SK-N-SH treated with all-trans-retinoic acid at 6 μM for 48 hours (cell line): ENCODE measurements around the gene KLK10.

Experiments used
- ATAC-seq: fragments of 200-7000 bp; cut with Tn5 transposase; 3 replicates; pipeline ENCODE4 v1.9.1; 2020; ENCODE audit warnings: mild to moderate bottlenecking, moderate library complexity
- ARNTL ChIP-seq: fragments of 450-650 bp; formaldehyde crosslinking; IDR thresholded peaks from 2 replicates; pipeline ENCODE4 v1.5.0; 2020; ENCODE audit warnings: low read depth, mild to moderate bottlenecking, moderate library complexity, borderline replicate concordance
- BACH2 ChIP-seq: fragments of 250-450 bp; sonication (Bioruptor Pico); IDR thresholded peaks from 2 replicates; pipeline ENCODE4 v1.9.0; 2021; ENCODE audit warnings: mild to moderate bottlenecking, borderline replicate concordance
- CSDC2 ChIP-seq: fragments of 250-450 bp; sonication (Bioruptor Pico); IDR thresholded peaks from 2 replicates; pipeline ENCODE4 v1.5.0; 2020; ENCODE audit warnings: mild to moderate bottlenecking, moderate library complexity
- ESRRG ChIP-seq: fragments of 250-450 bp; sonication (Bioruptor Pico); IDR thresholded peaks from 2 replicates; pipeline ENCODE4 v1.6.1; 2021; ENCODE audit warnings: mild to moderate bottlenecking
- GLIS3 ChIP-seq: fragments of 250-450 bp; sonication (Bioruptor Pico); IDR thresholded peaks from 2 replicates; pipeline ENCODE4 v1.5.0; 2020; ENCODE audit warnings: mild to moderate bottlenecking, moderate library complexity
- ISL1 ChIP-seq: fragments of 250-450 bp; sonication (Bioruptor Pico); IDR thresholded peaks from 2 replicates; pipeline ENCODE4 v2.1.2; 2022; ENCODE audit warnings: mild to moderate bottlenecking, moderate library complexity
- OSR1 ChIP-seq: fragments of 250-450 bp; sonication (Bioruptor Pico); IDR thresholded peaks from 2 replicates; pipeline ENCODE4 v1.8.0; 2022; ENCODE audit warnings: moderate library complexity, mild to moderate bottlenecking, inconsistent platforms
- PPARA ChIP-seq: fragments of 250-450 bp; sonication (Bioruptor Pico); IDR thresholded peaks from 2 replicates; pipeline ENCODE4 v1.5.0; 2020; ENCODE audit warnings: mild to moderate bottlenecking, borderline replicate concordance
- RARB ChIP-seq: fragments of 250-450 bp; sonication (Bioruptor Pico); IDR thresholded peaks from 2 replicates; pipeline ENCODE4 v1.8.0; 2021; ENCODE audit warnings: mild to moderate bottlenecking, moderate library complexity
- SNAI2 ChIP-seq: fragments of 250-450 bp; sonication (Bioruptor Pico); IDR thresholded peaks from 2 replicates; pipeline ENCODE4 v1.5.0; 2020; ENCODE audit warnings: mild to moderate bottlenecking, moderate library complexity
- TCF4 ChIP-seq: fragments of 250-450 bp; sonication (Bioruptor Pico); IDR thresholded peaks from 2 replicates; pipeline ENCODE4 v1.8.0; 2021; ENCODE audit warnings: mild to moderate bottlenecking, moderate library complexity, borderline replicate concordance
- TOX ChIP-seq: fragments of 250-450 bp; sonication (Bioruptor Pico); IDR thresholded peaks from 2 replicates; pipeline ENCODE4 v1.8.0; 2021; ENCODE audit warnings: mild to moderate bottlenecking, moderate library complexity, borderline replicate concordance
- ZC3H10 ChIP-seq: fragments of 250-450 bp; sonication (Bioruptor Pico); IDR thresholded peaks from 2 replicates; pipeline ENCODE4 v1.5.1; 2021; ENCODE audit warnings: mild to moderate bottlenecking, moderate library complexity
- ZFP3 ChIP-seq: fragments of 250-450 bp; sonication (Bioruptor Pico); IDR thresholded peaks from 2 replicates; pipeline ENCODE4 v1.5.0; 2020; ENCODE audit warnings: mild to moderate bottlenecking, moderate library complexity
- ZFP30 ChIP-seq: fragments of 450-650 bp; formaldehyde crosslinking; IDR thresholded peaks from 2 replicates; pipeline ENCODE4 v1.5.0; 2022; ENCODE audit warnings: mild to moderate bottlenecking, moderate library complexity
- ZNF565 ChIP-seq: fragments of 450-650 bp; formaldehyde crosslinking; conservative IDR thresholded peaks from 2 replicates; pipeline ENCODE4 v1.5.0; 2020; ENCODE audit warnings: low read depth, mild to moderate bottlenecking, moderate library complexity
- ZNF70 ChIP-seq: fragments of 450-650 bp; formaldehyde crosslinking; IDR thresholded peaks from 2 replicates; pipeline ENCODE4 v1.5.0; 2020; ENCODE audit warnings: mild to moderate bottlenecking, moderate library complexity
- ZNF8 ChIP-seq: fragments of 450-650 bp; formaldehyde crosslinking; IDR thresholded peaks from 2 replicates; pipeline ENCODE4 v1.5.0; 2020; ENCODE audit warnings: mild to moderate bottlenecking, moderate library complexity
- TF ChIP-seq, protein P1 (sequence below): fragments of 250-450 bp; sonication (Bioruptor Pico); IDR thresholded peaks from 2 replicates; pipeline ENCODE4 v1.8.0; 2020; ENCODE audit warnings: mild to moderate bottlenecking, moderate library complexity, borderline replicate concordance
- TF ChIP-seq, protein P2 (sequence below): fragments of 250-450 bp; sonication (Bioruptor Pico); IDR thresholded peaks from 2 replicates; pipeline ENCODE4 v1.5.1; 2021; ENCODE audit warnings: mild to moderate bottlenecking, moderate library complexity
- TF ChIP-seq, protein P3 (sequence below): fragments of 250-450 bp; sonication (Bioruptor Pico); IDR thresholded peaks from 2 replicates; pipeline ENCODE4 v1.8.0; 2021; ENCODE audit warnings: low read depth, mild to moderate bottlenecking, moderate library complexity, borderline replicate concordance
- TF ChIP-seq, protein P4 (sequence below): fragments of 250-450 bp; sonication (Bioruptor Pico); IDR thresholded peaks from 2 replicates; pipeline ENCODE4 v1.5.1; 2020; ENCODE audit warnings: low read depth, mild to moderate bottlenecking, moderate library complexity

Gene KLK10

DNA sequence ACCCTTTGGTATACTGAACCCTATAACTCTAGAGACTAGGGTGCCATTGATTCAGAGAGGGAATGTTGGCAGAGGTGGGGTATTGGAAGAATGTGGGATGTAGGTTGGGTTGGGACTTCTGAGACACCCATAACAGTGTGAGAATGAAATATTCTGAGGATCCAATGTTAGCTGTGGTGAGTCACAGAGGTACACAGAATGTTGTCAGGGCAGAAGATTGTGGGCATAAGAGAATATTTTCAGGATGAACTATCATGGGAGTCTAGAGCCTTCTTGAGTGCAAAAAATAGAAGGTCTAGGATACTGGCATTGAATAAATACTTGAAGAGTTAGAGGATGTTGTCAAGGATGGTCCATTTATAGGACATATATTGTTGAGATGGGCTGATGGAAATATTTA lies 36.4 kb upstream of the KLK10 start:
- ATAC-seq: no peak
- TF ChIP-seq ZFP3 (CRISPR knock-in tag) (no peak), ZNF70 (CRISPR knock-in tag) (no peak), ZNF565 (CRISPR knock-in tag) (no peak), SNAI2 (CRISPR knock-in tag) (no peak), CSDC2 (CRISPR knock-in tag) (no peak), RARB (CRISPR knock-in tag) (no peak), ISL1 (CRISPR knock-in tag) (no peak), ARNTL (CRISPR knock-in tag) (no peak), ZC3H10 (CRISPR knock-in tag) (no peak), TOX (CRISPR knock-in tag) (no peak), GLIS3 (CRISPR knock-in tag) (no peak), OSR1 (CRISPR knock-in tag) (no peak), TCF4 (no peak), ESRRG (CRISPR knock-in tag) (no peak), PPARA (CRISPR knock-in tag) (no peak), ZFP30 (CRISPR knock-in tag) (no peak)
- TF ChIP-seq, protein P1, sequence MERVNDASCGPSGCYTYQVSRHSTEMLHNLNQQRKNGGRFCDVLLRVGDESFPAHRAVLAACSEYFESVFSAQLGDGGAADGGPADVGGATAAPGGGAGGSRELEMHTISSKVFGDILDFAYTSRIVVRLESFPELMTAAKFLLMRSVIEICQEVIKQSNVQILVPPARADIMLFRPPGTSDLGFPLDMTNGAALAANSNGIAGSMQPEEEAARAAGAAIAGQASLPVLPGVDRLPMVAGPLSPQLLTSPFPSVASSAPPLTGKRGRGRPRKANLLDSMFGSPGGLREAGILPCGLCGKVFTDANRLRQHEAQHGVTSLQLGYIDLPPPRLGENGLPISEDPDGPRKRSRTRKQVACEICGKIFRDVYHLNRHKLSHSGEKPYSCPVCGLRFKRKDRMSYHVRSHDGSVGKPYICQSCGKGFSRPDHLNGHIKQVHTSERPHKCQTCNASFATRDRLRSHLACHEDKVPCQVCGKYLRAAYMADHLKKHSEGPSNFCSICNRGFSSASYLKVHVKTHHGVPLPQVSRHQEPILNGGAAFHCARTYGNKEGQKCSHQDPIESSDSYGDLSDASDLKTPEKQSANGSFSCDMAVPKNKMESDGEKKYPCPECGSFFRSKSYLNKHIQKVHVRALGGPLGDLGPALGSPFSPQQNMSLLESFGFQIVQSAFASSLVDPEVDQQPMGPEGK (CRISPR knock-in tag): no peak
- TF ChIP-seq, protein P2, sequence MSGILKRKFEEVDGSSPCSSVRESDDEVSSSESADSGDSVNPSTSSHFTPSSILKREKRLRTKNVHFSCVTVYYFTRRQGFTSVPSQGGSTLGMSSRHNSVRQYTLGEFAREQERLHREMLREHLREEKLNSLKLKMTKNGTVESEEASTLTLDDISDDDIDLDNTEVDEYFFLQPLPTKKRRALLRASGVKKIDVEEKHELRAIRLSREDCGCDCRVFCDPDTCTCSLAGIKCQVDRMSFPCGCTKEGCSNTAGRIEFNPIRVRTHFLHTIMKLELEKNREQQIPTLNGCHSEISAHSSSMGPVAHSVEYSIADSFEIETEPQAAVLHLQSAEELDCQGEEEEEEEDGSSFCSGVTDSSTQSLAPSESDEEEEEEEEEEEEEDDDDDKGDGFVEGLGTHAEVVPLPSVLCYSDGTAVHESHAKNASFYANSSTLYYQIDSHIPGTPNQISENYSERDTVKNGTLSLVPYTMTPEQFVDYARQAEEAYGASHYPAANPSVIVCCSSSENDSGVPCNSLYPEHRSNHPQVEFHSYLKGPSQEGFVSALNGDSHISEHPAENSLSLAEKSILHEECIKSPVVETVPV: no peak
- TF ChIP-seq, protein P3, sequence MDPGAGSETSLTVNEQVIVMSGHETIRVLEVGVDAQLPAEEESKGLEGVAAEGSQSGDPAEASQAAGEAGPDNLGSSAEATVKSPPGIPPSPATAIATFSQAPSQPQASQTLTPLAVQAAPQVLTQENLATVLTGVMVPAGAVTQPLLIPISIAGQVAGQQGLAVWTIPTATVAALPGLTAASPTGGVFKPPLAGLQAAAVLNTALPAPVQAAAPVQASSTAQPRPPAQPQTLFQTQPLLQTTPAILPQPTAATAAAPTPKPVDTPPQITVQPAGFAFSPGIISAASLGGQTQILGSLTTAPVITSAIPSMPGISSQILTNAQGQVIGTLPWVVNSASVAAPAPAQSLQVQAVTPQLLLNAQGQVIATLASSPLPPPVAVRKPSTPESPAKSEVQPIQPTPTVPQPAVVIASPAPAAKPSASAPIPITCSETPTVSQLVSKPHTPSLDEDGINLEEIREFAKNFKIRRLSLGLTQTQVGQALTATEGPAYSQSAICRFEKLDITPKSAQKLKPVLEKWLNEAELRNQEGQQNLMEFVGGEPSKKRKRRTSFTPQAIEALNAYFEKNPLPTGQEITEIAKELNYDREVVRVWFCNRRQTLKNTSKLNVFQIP (CRISPR knock-in tag): no peak
- TF ChIP-seq, protein P4, sequence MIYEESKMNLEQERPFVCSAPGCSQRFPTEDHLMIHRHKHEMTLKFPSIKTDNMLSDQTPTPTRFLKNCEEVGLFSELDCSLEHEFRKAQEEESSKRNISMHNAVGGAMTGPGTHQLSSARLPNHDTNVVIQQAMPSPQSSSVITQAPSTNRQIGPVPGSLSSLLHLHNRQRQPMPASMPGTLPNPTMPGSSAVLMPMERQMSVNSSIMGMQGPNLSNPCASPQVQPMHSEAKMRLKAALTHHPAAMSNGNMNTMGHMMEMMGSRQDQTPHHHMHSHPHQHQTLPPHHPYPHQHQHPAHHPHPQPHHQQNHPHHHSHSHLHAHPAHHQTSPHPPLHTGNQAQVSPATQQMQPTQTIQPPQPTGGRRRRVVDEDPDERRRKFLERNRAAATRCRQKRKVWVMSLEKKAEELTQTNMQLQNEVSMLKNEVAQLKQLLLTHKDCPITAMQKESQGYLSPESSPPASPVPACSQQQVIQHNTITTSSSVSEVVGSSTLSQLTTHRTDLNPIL (CRISPR knock-in tag): no peak

DNA sequence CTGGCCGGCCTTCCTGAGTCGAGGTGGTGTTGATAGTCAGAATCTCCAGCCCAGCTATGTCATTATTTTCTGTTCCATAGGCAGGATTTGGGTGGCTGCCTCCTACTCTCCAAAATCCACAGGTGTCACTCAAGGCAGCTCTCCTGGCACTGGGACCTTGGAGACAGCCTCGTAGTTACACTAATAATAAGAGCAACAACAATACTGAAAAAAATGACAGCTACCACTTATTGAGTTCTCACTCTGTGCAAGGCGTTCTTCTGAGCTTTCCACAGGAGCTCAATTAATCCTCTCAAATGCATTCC lies 27.5 kb upstream of the KLK10 start:
- TF ChIP-seq TCF4 (no peak), ARNTL (CRISPR knock-in tag) (no peak), ZNF8 (CRISPR knock-in tag) (no peak)
- no peak for ATAC-seq

DNA sequence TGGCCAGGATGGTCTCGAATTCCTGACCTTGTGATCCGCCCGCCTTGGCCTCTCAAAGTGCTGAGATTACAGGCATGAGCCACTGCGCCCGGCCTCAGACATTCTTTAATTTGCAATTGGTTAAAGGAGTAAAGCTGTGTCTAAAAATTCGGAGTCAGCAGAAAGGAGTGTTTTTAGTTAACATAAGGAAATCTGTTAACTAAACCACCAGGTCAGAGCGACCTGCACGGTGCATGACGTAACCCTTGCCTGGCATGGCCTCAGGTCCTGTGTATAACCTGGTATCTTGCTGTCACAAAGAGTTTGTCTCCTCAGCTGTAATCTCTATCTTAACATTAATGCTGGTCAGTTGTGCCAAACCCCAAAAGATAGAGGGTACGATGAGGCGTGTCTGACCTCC lies 24.8 kb upstream of the KLK10 start:
- no peak for ATAC-seq
- TF ChIP-seq, protein P4 (CRISPR knock-in tag): no peak
- no peak for TF ChIP-seq CSDC2 (CRISPR knock-in tag)
- TF ChIP-seq, protein P2: no peak
- no peak for TF ChIP-seq GLIS3 (CRISPR knock-in tag)
- TF ChIP-seq ZNF70 (CRISPR knock-in tag): no peak
- no peak for TF ChIP-seq BACH2
